Renal pelvis (tissue), 12 donors: ENCODE data around the gene TCP11. TPM values are rescaled to one million over a fixed set of nuclear protein-coding genes. Genes with fewer than 3 reads are reported as not detected.

Experiments
- DNase-seq: peaks from one replicate; pipeline ENCODE4 v3.0.0-alpha.2; 2013
- long read RNA-seq, 16 experiments: transcript quantifications; one replicate each; lab custom pipeline, GENCODE V29; 2026
- polyA plus RNA-seq, 3 donors: library from polyadenylated mRNA; unstranded; fragments of 120-200 nt; gene quantifications; one replicate each; pipeline ENCODE4 v1.2.1, GENCODE V29; 2013; ENCODE audit not compliant: insufficient read length in 3 of 3

Gene TCP11
- polyA plus RNA-seq: 1 to 10 TPM; 2.0 to 3.2 (median 2.2) TPM
- long read RNA-seq, donor 1: 0 reads
- long read RNA-seq, donor 2, partial matches to known transcripts: 0 of 1 reads
- long read RNA-seq, donor 2, other reads (novel, unspliced or antisense): 0 of 1 reads
- long read RNA-seq, donor 3: 0 reads
- long read RNA-seq, donor 4, partial matches to known transcripts: 0 of 1 reads
- long read RNA-seq, donor 4, other reads (novel, unspliced or antisense): 0 of 1 reads
- long read RNA-seq, donor 5: 0 reads
- long read RNA-seq, donor 6: 0 reads
- long read RNA-seq, donor 7, partial matches to known transcripts: 0 of 1 reads
- long read RNA-seq, donor 7, other reads (novel, unspliced or antisense): 0 of 1 reads
- long read RNA-seq, donor 8: 0 reads
- long read RNA-seq, donor 9, partial matches to known transcripts: 0 of 1 reads
- long read RNA-seq, donor 9, other reads (novel, unspliced or antisense): 0 of 1 reads
- long read RNA-seq, donor 10: 0 reads
- long read RNA-seq, donor 11: 0 reads
- long read RNA-seq, donor 12, partial matches to known transcripts: 0 of 6 reads
- long read RNA-seq, donor 12, other reads (novel, unspliced or antisense): 5 of 6 reads
- long read RNA-seq, donor 13: 0 reads
- long read RNA-seq, donor 14, partial matches to known transcripts: 11 of 16 reads
- long read RNA-seq, donor 14, other reads (novel, unspliced or antisense): 5 of 16 reads
- long read RNA-seq, donor 15: 0 reads
- long read RNA-seq, donor 16: 0 reads

- peak; percentile 58 for DNase-seq
These were observed at the start of gene TCP11 for GRCh38 chr6:35141007-35141655. TCP11 (minus strand) TSS chr6:35141339; CDS start chr6:35140870, 469 bp downstream.

GRCh38 chr6:35190306-35190705 is 49.2 kb upstream of the TCP11 start:
- DNase-seq: no peak

- no peak for DNase-seq
These were observed 47.7 kb upstream of the TCP11 start for GRCh38 chr6:35188886-35189285.

GRCh38 chr6:35186571-35186970 is 45.4 kb upstream of the TCP11 start:
- DNase-seq: no peak

GRCh38 chr6:35185971-35186370 is 44.8 kb upstream of the TCP11 start:
- no peak for DNase-seq

GRCh38 chr6:35185302-35185681 is 44.2 kb upstream of the TCP11 start:
- no peak for DNase-seq

- DNase-seq: no peak
These were observed 43.6 kb upstream of the TCP11 start for GRCh38 chr6:35184580-35185301.

GRCh38 chr6:35183935-35184334 is 42.8 kb upstream of the TCP11 start:
- DNase-seq: no peak

GRCh38 chr6:35183281-35183680 is 42.1 kb upstream of the TCP11 start:
- no peak for DNase-seq

GRCh38 chr6:35181933-35182612 is 40.9 kb upstream of the TCP11 start:
- DNase-seq: no peak

- DNase-seq: no peak
These were observed 40.3 kb upstream of the TCP11 start for GRCh38 chr6:35181308-35181932.

- DNase-seq: no peak
These were observed 38.9 kb upstream of the TCP11 start for GRCh38 chr6:35179901-35180535.

- DNase-seq: no peak
These were observed 38.0 kb upstream of the TCP11 start for GRCh38 chr6:35178932-35179832.

GRCh38 chr6:35178012-35178411 is 36.9 kb upstream of the TCP11 start:
- DNase-seq: no peak

GRCh38 chr6:35177596-35177995 is 36.5 kb upstream of the TCP11 start:
- no peak for DNase-seq

- DNase-seq: no peak
These were observed 36.0 kb upstream of the TCP11 start for GRCh38 chr6:35177157-35177556.

- DNase-seq: no peak
These were observed 35.3 kb upstream of the TCP11 start for GRCh38 chr6:35176301-35177024.

GRCh38 chr6:35174501-35174900 is 33.4 kb upstream of the TCP11 start:
- DNase-seq: no peak

GRCh38 chr6:35174088-35174434 is 32.9 kb upstream of the TCP11 start:
- DNase-seq: no peak
